Measurements from ENCODE around the gene BRAT1.
"Not testable (repeated sequence)": the region's sequence is repeated elsewhere in the genome, so short reads cannot be mapped to it uniquely, and the experiment has no call there.

- not testable (repeated sequence) for TF ChIP-seq POLR2AphosphoS5 (IDR thresholded peaks at IDR 0.05; ENCODE audit: borderline replicate concordance, low read depth, low read length); EZH2 (IDR thresholded peaks at IDR 0.05); FOXP2 (optimal IDR thresholded peaks at IDR 0.05; ENCODE audit: control extremely low read depth, extremely low read length, insufficient read depth)
These were observed 8.6 kb upstream of the BRAT1 start for GRCh38 chr7:2563955-2564354.
